IMR-90 (cell line): ENCODE measurements around the gene NLRC3. TPM values are rescaled to one million over a fixed set of nuclear protein-coding genes. Genes with fewer than 3 reads are reported as not detected.

ENCODE experiments used
- ATAC-seq: fragments of 200-7000 bp; cut with Tn5 transposase; 2 replicates; pipeline ENCODE4 v1.9.1; 2020; ENCODE audit warnings: low read depth, mild to moderate bottlenecking, moderate library complexity
- BruUV-seq: library from RNA; stranded (reverse); fragments of 400-500 nt; replicated peaks from 2 replicates; lab custom pipeline; 2021; lab: Mats Ljungman, UMichigan
- CTCF ChIA-PET: fragments of 300-600 bp; formaldehyde crosslinking; extraction: SDS; loops from one replicate; lab custom pipeline; 2021; ENCODE audit warnings: antibody characterized with exemption; lab: Yijun Ruan, JAX
- POLR2A ChIA-PET: fragments of 300-600 bp; sonication (Branson Sonifier 250); formaldehyde crosslinking; loops from one replicate; lab custom pipeline; 2022; ENCODE audit warnings: antibody characterized with exemption; ENCODE audit not compliant: unreplicated experiment; lab: Charles Lee
- DNase-seq: peaks from one replicate; pipeline ENCODE4 v3.0.0; 2013
- H2AFZ ChIP-seq: replicated peaks from 2 replicates; pipeline ENCODE3; 2013; ENCODE audit warnings: low read length, mild to moderate bottlenecking; ENCODE audit not compliant: poor library complexity
- H2AK5ac ChIP-seq: 2 replicates; pipeline ENCODE4 v1.6.1; 2013; ENCODE audit warnings: low read depth, low read length, inconsistent platforms
- H2AK9ac ChIP-seq: replicated peaks from 2 replicates; pipeline ENCODE3; 2013; ENCODE audit warnings: mild to moderate bottlenecking, low read depth, low read length, moderate library complexity; ENCODE audit not compliant: poor library complexity
- H2BK120ac ChIP-seq: 2 replicates; pipeline ENCODE4 v1.6.1; 2013; ENCODE audit warnings: low read depth, low read length, inconsistent platforms
- H2BK15ac ChIP-seq: 3 replicates; pipeline ENCODE4 v1.6.1; 2013; ENCODE audit warnings: low read depth, low read length, inconsistent platforms
- H2BK20ac ChIP-seq: 2 replicates; pipeline ENCODE4 v1.6.1; 2013; ENCODE audit warnings: low read depth, mild to moderate bottlenecking, inconsistent platforms, low read length, moderate library complexity
- H2BK5ac ChIP-seq: 2 replicates; pipeline ENCODE4 v1.6.1; 2013; ENCODE audit warnings: mild to moderate bottlenecking, low read depth, low read length, inconsistent platforms; ENCODE audit not compliant: poor library complexity, severe bottlenecking
- H3K14ac ChIP-seq: replicated peaks from 2 replicates; pipeline ENCODE4 v1.6.1; 2013; ENCODE audit warnings: low read depth, low read length, inconsistent platforms
- H3K18ac ChIP-seq: 2 replicates; pipeline ENCODE4 v1.6.1; 2013; ENCODE audit warnings: low read depth, low read length, control low read depth
- H3K23ac ChIP-seq: 2 replicates; pipeline ENCODE4 v1.6.1; 2013; ENCODE audit warnings: low read depth, low read length, inconsistent platforms
- H3K27ac ChIP-seq: 2 replicates; pipeline ENCODE4 v1.5.1; 2013; ENCODE audit warnings: mild to moderate bottlenecking, control low read depth, low read length; ENCODE audit not compliant: insufficient read depth
- H3K27me3 ChIP-seq: 2 replicates; pipeline ENCODE4 v1.6.1; 2013; ENCODE audit warnings: low read length; ENCODE audit not compliant: control insufficient read depth, insufficient read depth
- H3K36me3 ChIP-seq: 2 replicates; pipeline ENCODE4 v1.6.1; 2013; ENCODE audit warnings: low read length, mixed read lengths; ENCODE audit not compliant: control insufficient read depth, insufficient read depth
- H3K4ac ChIP-seq: 2 replicates; pipeline ENCODE4 v1.6.1; 2013; ENCODE audit warnings: low read depth, low read length, inconsistent platforms
- H3K4me1 ChIP-seq: 2 replicates; pipeline ENCODE4 v1.6.1; 2013; ENCODE audit warnings: low read length, mixed read lengths; ENCODE audit not compliant: control insufficient read depth, insufficient read depth
- H3K4me2 ChIP-seq: 2 replicates; pipeline ENCODE4 v1.6.1; 2013; ENCODE audit warnings: low read depth, mild to moderate bottlenecking, control low read depth, low read length, moderate library complexity
- H3K4me3 ChIP-seq: 2 replicates; pipeline ENCODE4 v1.5.1; 2013; ENCODE audit warnings: low read depth, mild to moderate bottlenecking, control low read depth, low read length, moderate library complexity; ENCODE audit not compliant: insufficient read depth
- H3K56ac ChIP-seq: 2 replicates; pipeline ENCODE4 v1.6.1; 2013; ENCODE audit warnings: low read length, inconsistent platforms; ENCODE audit not compliant: insufficient read depth; ENCODE audit errors: extremely low read depth
- H3K79me1 ChIP-seq, 2 experiments: 2 replicates each; pipeline ENCODE4 v1.6.1; 2013; ENCODE audit warnings: low read length in 2 of 2, inconsistent platforms in 1 of 2, low read depth in 1 of 2
- H3K9ac ChIP-seq: 2 replicates; pipeline ENCODE4 v1.6.1; 2013; ENCODE audit warnings: low read depth, low read length, control low read depth
- H3K9me1 ChIP-seq: 2 replicates; pipeline ENCODE4 v1.6.1; 2013; ENCODE audit warnings: low read length, inconsistent platforms; ENCODE audit not compliant: insufficient read depth
- H3K9me3 ChIP-seq: 2 replicates; pipeline ENCODE4 v1.6.1; 2013; ENCODE audit warnings: low read length; ENCODE audit not compliant: control insufficient read depth, insufficient read depth
- H4K20me1 ChIP-seq: 2 replicates; pipeline ENCODE4 v1.6.1; 2013; ENCODE audit warnings: low read length, inconsistent platforms; ENCODE audit not compliant: insufficient read depth
- H4K5ac ChIP-seq: 2 replicates; pipeline ENCODE4 v1.6.1; 2013; ENCODE audit warnings: mild to moderate bottlenecking, low read depth, low read length, control low read depth
- H4K8ac ChIP-seq, 2 experiments: 2 replicates each; pipeline ENCODE4 v1.6.1; 2013; ENCODE audit warnings: low read depth in 2 of 2, low read length in 2 of 2, control low read depth in 1 of 2, inconsistent platforms in 1 of 2
- H4K91ac ChIP-seq: 2 replicates; pipeline ENCODE4 v1.6.1; 2013; ENCODE audit warnings: low read depth, low read length, inconsistent platforms; ENCODE audit not compliant: insufficient read depth
- CHD1 ChIP-seq: IDR thresholded peaks from 2 replicates; pipeline ENCODE4 v1.6.1; 2012; ENCODE audit warnings: low read depth, low read length, improper control_type of control experiment
- CTCF ChIP-seq: conservative IDR thresholded peaks from 2 replicates; pipeline ENCODE4 v1.5.1; 2012; ENCODE audit warnings: mild to moderate bottlenecking, low read depth, low read length, improper control_type of control experiment
- ELK1 ChIP-seq: fragments of 150-350 bp; IDR thresholded peaks from 2 replicates; pipeline ENCODE4 v1.6.1; 2016; ENCODE audit warnings: low read depth, mild to moderate bottlenecking, low read length, moderate library complexity, borderline replicate concordance
- MAFK ChIP-seq: IDR thresholded peaks from 2 replicates; pipeline ENCODE4 v1.6.1; 2012; ENCODE audit warnings: low read depth, low read length, improper control_type of control experiment
- MXI1 ChIP-seq: IDR thresholded peaks from 2 replicates; pipeline ENCODE4 v1.6.1; 2012; ENCODE audit warnings: low read depth, mild to moderate bottlenecking, low read length, moderate library complexity, borderline replicate concordance
- RCOR1 ChIP-seq: IDR thresholded peaks from 2 replicates; pipeline ENCODE4 v1.6.1; 2012; ENCODE audit warnings: mild to moderate bottlenecking, low read length, improper control_type of control experiment; ENCODE audit not compliant: insufficient replicate concordance
- RFX5 ChIP-seq: IDR thresholded peaks from 2 replicates; pipeline ENCODE4 v1.8.0; 2012; ENCODE audit warnings: low read depth, mild to moderate bottlenecking, low read length, moderate library complexity
- SMC3 ChIP-seq: fragments of 150-350 bp; IDR thresholded peaks from 2 replicates; pipeline ENCODE4 v1.6.1; 2016; ENCODE audit warnings: low read depth, mild to moderate bottlenecking, antibody characterized with exemption, low read length, moderate library complexity
- USF2 ChIP-seq: fragments of 150-350 bp; IDR thresholded peaks from 2 replicates; pipeline ENCODE4 v1.6.1; 2017; ENCODE audit warnings: mild to moderate bottlenecking, antibody characterized with exemption, low read length, low read depth
- whole genome bisulfite sequencing, 2 experiments: methylation state at CpG; one replicate each; pipeline versions ENCODE4 v1.1.5 to v1.1.7; 2013; ENCODE audit warnings: missing lambda C conversion rate in 2 of 2; ENCODE audit not compliant: insufficient read length in 1 of 2; ENCODE audit errors: extremely low coverage in 2 of 2; 5-methylcytosine and 5-hydroxymethylcytosine counted together
- dilution Hi-C: fragments of 300-500 bp; cut with HindIII; formaldehyde crosslinking; loops from one replicate; pipeline ENCODE4 v1.14.3; 2018; ENCODE audit warnings: low sequenced_read_pairs; ENCODE audit not compliant: unreplicated experiment
- in situ Hi-C: fragments of 300-500 bp; cut with MboI; formaldehyde crosslinking; loops from 3 replicates; pipeline ENCODE4 v1.14.3; 2019; ENCODE audit warnings: low sequenced_read_pairs, inconsistent platforms, mixed read lengths
- intact Hi-C: fragments of 100-400 bp; cut with micrococcal nuclease; formaldehyde crosslinking; loops from 2 replicates; pipeline ENCODE4 v1.10.0; 2022
- polyA plus RNA-seq, 3 experiments: library from polyadenylated mRNA; depleted of rRNA; stranded (reverse); fragments of >200 nt; gene quantifications; 2 replicates each; pipeline ENCODE4 v1.2.3, GENCODE V29; 2012; ENCODE audit warnings: low replicate concordance in 1 of 3
- total RNA-seq: library from RNA; depleted of rRNA; stranded (reverse); fragments of >200 nt; gene quantifications from 2 replicates; pipeline ENCODE4 v1.2.3, GENCODE V29; 2012

NLRC3 gene
- total and polyA plus RNA-seq, 2 of the 4 experiments (the other 2 are of a cell fraction) = not detected

GRCh38 chr16:3595521-3596021 is 18.4 kb upstream of the NLRC3 start:
- Histone ChIP-seq H4K8ac (no peak overlapping the region), H4K5ac (no peak overlapping the region), H3K4ac (no peak overlapping the region), H3K14ac (no peak overlapping the region), H3K27me3 (no peaks in the 10 kb centered on the region), H3K18ac (no peak overlapping the region), H3K4me2 (no peak overlapping the region), H2AFZ (no peak overlapping the region), H2BK120ac (no peak overlapping the region), H3K56ac (no peak overlapping the region), H2AK9ac (no peak overlapping the region), H3K4me1 (no peaks in the 10 kb centered on the region), H4K91ac (no peak overlapping the region), H3K4me3 (no peak overlapping the region), H3K36me3 (peaks cover 26% of the 10 kb centered on the region), H2BK5ac (no peak overlapping the region), H3K9ac (no peak overlapping the region), H3K9me1 (peaks cover 6% of the 10 kb centered on the region; the same call in 1 of the 2 replicates), H2AK5ac (no peak overlapping the region), H3K79me1 (no peaks in the 10 kb centered on the region), H3K23ac (no peak overlapping the region), H3K27ac (no peak overlapping the region), H2BK20ac (no peak overlapping the region), H2BK15ac (no peak overlapping the region), H3K9me3 (peaks cover 6% of the 10 kb centered on the region; the same call in 1 of the 2 replicates), H4K20me1 (no peaks in the 10 kb centered on the region)
- ATAC-seq = no peak
- POLR2A ChIA-PET = no interaction called here
- CTCF ChIA-PET = no interaction called here
- BruUV-seq = no TSS peak
- in situ Hi-C loops = no loop called here
- TF ChIP-seq MAFK (no peak), ELK1 (no peak), RFX5 (no peak), RCOR1 (no peak), SMC3 (no peak), USF2 (no peak), CHD1 (no peak), MXI1 (no peak), CTCF (no peak)
- DNase-seq = no peak
- 96% methylated on average over 5 of the region's 19 CpGs; no CpG with 5 or more reads in 1 of the 2 experiments for WGBS, 2 experiments
- dilution Hi-C loops = no loop called here
- intact Hi-C loops = no loop called here
